Activated CD4-positive, CD25-positive, alpha-beta regulatory T cell treated with anti-CD3 and anti-CD28 coated beads, Interleukin-2, amount 50 U/mL, for 72 hours (primary cell): ENCODE data around the gene WDPCP.
"Not testable (repeated sequence)": the region's sequence is repeated elsewhere in the genome, so short reads cannot be mapped to it uniquely, and the experiment has no call there.

ENCODE experiments used
- DNase-seq: peaks from one replicate; pipeline ENCODE4 v3.0.0; 2021

Gene WDPCP

GRCh38 chr2:63590626-63591408 is 2.5 kb upstream of the WDPCP start:
- no peak for DNase-seq

- no peak for DNase-seq
Measured at GRCh38 chr2:63589148-63589958, 1.1 kb upstream of the WDPCP start.

- DNase-seq: no peak
Measured at GRCh38 chr2:63587814-63588384, 378 bp downstream of the WDPCP start.

- DNase-seq: no peak
Measured at GRCh38 chr2:63582873-63583272, 5.4 kb downstream of the WDPCP start.

- DNase-seq: no peak
Measured at GRCh38 chr2:63581298-63581961, 6.8 kb downstream of the WDPCP start.

- no peak for DNase-seq
Measured at GRCh38 chr2:63580651-63581297, 7.5 kb downstream of the WDPCP start.

GRCh38 chr2:63578767-63579166 is 9.5 kb downstream of the WDPCP start:
- no peak for DNase-seq

GRCh38 chr2:63576546-63576945 is 11.7 kb downstream of the WDPCP start:
- DNase-seq: no peak

- DNase-seq: not testable (repeated sequence)
Measured at GRCh38 chr2:63573726-63574345, 14.4 kb downstream of the WDPCP start.

GRCh38 chr2:63573026-63573425 is 15.3 kb downstream of the WDPCP start:
- DNase-seq: not testable (repeated sequence)

GRCh38 chr2:63572001-63572400 is 16.3 kb downstream of the WDPCP start:
- no peak for DNase-seq

GRCh38 chr2:63571291-63571690 is 17.0 kb downstream of the WDPCP start:
- DNase-seq: no peak

GRCh38 chr2:63569740-63570139 is 18.5 kb downstream of the WDPCP start:
- no peak for DNase-seq

- no peak for DNase-seq
Measured at GRCh38 chr2:63562751-63563150, 25.5 kb downstream of the WDPCP start.

GRCh38 chr2:63558922-63559321 is 29.4 kb downstream of the WDPCP start:
- DNase-seq: not testable (repeated sequence)

- not testable (repeated sequence) for DNase-seq
Measured at GRCh38 chr2:63557819-63558218, 30.5 kb downstream of the WDPCP start.

GRCh38 chr2:63555931-63556330 is 32.3 kb downstream of the WDPCP start:
- no peak for DNase-seq

GRCh38 chr2:63555299-63555698 is 33.0 kb downstream of the WDPCP start:
- DNase-seq: no peak

GRCh38 chr2:63553049-63553448 is 35.2 kb downstream of the WDPCP start:
- DNase-seq: no peak

- DNase-seq: no peak
Measured at GRCh38 chr2:63545023-63545422, 43.3 kb downstream of the WDPCP start.

GRCh38 chr2:63544017-63544627 is 44.2 kb downstream of the WDPCP start:
- DNase-seq: no peak
